HEK293T (cell line): ENCODE data around the gene DNAJC7.

Experiments
- CTBP1 ChIP-seq: fragments of 450-650 bp; IDR thresholded peaks from 2 replicates; pipeline ENCODE4 v1.6.1; 2016; ENCODE audit warnings: borderline replicate concordance
- FOXA1 ChIP-seq: fragments of 450-650 bp; IDR thresholded peaks from 2 replicates; pipeline ENCODE4 v1.6.1; 2016; ENCODE audit warnings: mild to moderate bottlenecking
- FOXM1 ChIP-seq: fragments of 450-650 bp; IDR thresholded peaks from 2 replicates; pipeline ENCODE4 v1.6.1; 2017; ENCODE audit warnings: mild to moderate bottlenecking, borderline replicate concordance
- HDGF ChIP-seq: fragments of 450-650 bp; IDR thresholded peaks from 2 replicates; pipeline ENCODE4 v1.6.1; 2017; ENCODE audit warnings: antibody characterized with exemption, borderline replicate concordance
- NFRKB ChIP-seq: fragments of 450-650 bp; IDR thresholded peaks from 2 replicates; pipeline ENCODE4 v1.6.1; 2016; ENCODE audit warnings: mild to moderate bottlenecking, moderate library complexity
- SP1 ChIP-seq: fragments of 450-650 bp; IDR thresholded peaks from 2 replicates; pipeline ENCODE4 v1.6.1; 2017
- ZNF384 ChIP-seq: fragments of 450-650 bp; IDR thresholded peaks from 2 replicates; pipeline ENCODE4 v1.6.1; 2016

GRCh38 chr17:42038221-42038973, 21.2 kb upstream of the DNAJC7 start:
- no peak for TF ChIP-seq FOXA1
- TF ChIP-seq FOXM1: no peak
- TF ChIP-seq SP1: no peak
- TF ChIP-seq CTBP1: no peak
- no peak for TF ChIP-seq ZNF384
- no peak for TF ChIP-seq HDGF
- TF ChIP-seq NFRKB: no peak
